ENCODE results near the gene ENDOU. TPM values are rescaled to one million over a fixed set of nuclear protein-coding genes. Genes with fewer than 3 reads are reported as not detected.

The ENDOU gene
- total RNA-seq, 1 donor from 2014 or later: not detected

DNA sequence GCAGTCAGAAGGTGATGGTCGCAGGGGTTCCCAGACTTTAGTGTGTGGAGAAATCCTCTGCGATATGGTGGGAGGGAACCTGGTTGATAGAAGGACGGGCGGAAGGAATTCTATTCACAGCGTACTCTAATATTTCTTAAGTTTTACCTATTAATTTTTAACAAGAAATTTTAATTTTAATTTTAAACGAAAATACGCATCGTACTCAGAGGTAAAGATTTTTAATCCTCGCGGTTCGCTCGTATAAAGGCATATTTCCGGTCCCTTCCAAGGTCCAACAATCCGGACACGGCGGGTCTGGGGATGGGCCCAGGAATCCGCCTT lies 47.4 kb upstream of the ENDOU start:
- no peak overlapping the region for H3K27ac Mint-ChIP-seq (ENCODE audit: unreplicated experiment)
- H3K27me3 Mint-ChIP-seq (ENCODE audit: low read depth): peaks cover 13% of the 10 kb centered on the region
- H3K4me3 Mint-ChIP-seq: no peak overlapping the region

GRCh38 chr12:47772094-47772660 lies 46.9 kb upstream of the ENDOU start:
- DNase-seq (ENCODE audit: low read depth, low spot score): no peak
- Mint-ChIP-seq H3K4me1 (peaks cover 33% of the 10 kb centered on the region), H3K27me3 (ENCODE audit: low read depth) (peaks cover 16% of the 10 kb centered on the region), H3K36me3 (ENCODE audit: low read depth) (no peaks in the 10 kb centered on the region), H3K4me3 (no peak overlapping the region), H3K27ac (ENCODE audit: unreplicated experiment) (no peak overlapping the region), H3K9me3 (no peaks in the 10 kb centered on the region)
- no peak for TF ChIP-seq CTCF (conservative IDR thresholded peaks at IDR 0.05)

More for the DNA sequence above, 47.4 kb upstream of the ENDOU start:
- TF ChIP-seq CTCF (conservative IDR thresholded peaks at IDR 0.05): no peak
- no peaks in the 10 kb centered on the region for H3K36me3 Mint-ChIP-seq (ENCODE audit: low read depth)
- no peaks in the 10 kb centered on the region for H3K9me3 Mint-ChIP-seq
- H3K4me1 Mint-ChIP-seq: peaks cover 37% of the 10 kb centered on the region
- DNase-seq (ENCODE audit: low read depth, low spot score): no peak

DNA sequence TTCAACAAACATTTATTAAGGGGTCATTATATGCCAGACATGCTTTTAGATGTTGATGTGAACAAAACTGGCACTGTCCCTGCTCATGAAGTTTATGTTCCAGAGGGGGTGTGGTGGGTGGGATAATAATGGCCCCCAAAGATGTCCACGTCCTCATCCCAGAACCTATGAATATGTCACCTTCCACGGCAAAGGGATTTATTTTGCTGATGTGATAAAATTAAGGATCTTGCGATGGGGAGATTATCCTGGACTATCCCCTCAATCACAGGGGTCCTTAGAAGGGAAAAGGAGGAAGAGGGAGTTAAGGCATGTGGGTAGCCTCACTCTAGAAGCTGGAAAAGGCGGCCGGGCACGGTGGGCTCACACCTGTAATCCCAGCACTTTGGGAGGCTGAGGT lies 46.0 kb upstream of the ENDOU start:
- Mint-ChIP-seq H3K4me1 (peaks cover 27% of the 10 kb centered on the region), H3K36me3 (ENCODE audit: low read depth) (no peaks in the 10 kb centered on the region), H3K27me3 (ENCODE audit: low read depth) (peaks cover 16% of the 10 kb centered on the region), H3K27ac (ENCODE audit: unreplicated experiment) (no peak overlapping the region), H3K9me3 (no peaks in the 10 kb centered on the region), H3K4me3 (no peak overlapping the region)
- DNase-seq (ENCODE audit: low read depth, low spot score): no peak
- TF ChIP-seq CTCF (conservative IDR thresholded peaks at IDR 0.05): no peak

DNA sequence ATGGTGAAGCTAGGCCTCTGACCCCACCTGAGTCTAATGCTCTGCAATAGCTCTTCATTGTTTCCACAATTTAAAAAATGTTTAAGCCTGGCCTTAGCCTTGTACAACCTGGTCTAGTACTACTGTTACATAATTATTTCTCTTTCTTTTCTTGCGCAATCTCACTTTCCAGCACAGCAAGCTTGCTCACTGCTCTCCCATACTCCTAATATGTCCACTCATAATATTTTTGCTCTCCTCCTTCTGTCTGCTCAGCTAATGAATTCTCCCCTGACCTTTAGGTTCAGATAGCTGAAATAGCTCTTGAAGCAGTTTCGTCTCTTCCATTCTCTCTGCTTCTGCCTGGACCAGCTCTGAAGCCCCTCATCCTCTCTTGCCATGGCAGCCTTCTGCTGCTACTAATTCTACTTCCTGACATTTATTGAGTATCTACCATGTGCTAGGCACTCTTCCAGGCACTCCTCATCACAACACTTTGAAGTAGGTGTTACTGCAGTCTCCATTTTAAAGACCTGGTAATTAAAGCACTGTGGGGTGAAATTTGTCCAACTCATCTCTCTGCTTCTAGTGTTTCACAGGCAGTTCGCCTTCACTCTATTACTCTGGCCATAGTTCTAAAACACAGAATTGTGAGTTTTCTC lies 44.9 kb upstream of the ENDOU start:
- Mint-ChIP-seq H3K4me3 (no peak overlapping the region), H3K27me3 (ENCODE audit: low read depth) (peaks cover 13% of the 10 kb centered on the region), H3K27ac (ENCODE audit: unreplicated experiment) (no peak overlapping the region), H3K4me1 (peaks cover 23% of the 10 kb centered on the region), H3K36me3 (ENCODE audit: low read depth) (no peaks in the 10 kb centered on the region), H3K9me3 (no peaks in the 10 kb centered on the region)
- TF ChIP-seq CTCF (conservative IDR thresholded peaks at IDR 0.05): no peak
- DNase-seq (ENCODE audit: low read depth, low spot score): no peak

DNA sequence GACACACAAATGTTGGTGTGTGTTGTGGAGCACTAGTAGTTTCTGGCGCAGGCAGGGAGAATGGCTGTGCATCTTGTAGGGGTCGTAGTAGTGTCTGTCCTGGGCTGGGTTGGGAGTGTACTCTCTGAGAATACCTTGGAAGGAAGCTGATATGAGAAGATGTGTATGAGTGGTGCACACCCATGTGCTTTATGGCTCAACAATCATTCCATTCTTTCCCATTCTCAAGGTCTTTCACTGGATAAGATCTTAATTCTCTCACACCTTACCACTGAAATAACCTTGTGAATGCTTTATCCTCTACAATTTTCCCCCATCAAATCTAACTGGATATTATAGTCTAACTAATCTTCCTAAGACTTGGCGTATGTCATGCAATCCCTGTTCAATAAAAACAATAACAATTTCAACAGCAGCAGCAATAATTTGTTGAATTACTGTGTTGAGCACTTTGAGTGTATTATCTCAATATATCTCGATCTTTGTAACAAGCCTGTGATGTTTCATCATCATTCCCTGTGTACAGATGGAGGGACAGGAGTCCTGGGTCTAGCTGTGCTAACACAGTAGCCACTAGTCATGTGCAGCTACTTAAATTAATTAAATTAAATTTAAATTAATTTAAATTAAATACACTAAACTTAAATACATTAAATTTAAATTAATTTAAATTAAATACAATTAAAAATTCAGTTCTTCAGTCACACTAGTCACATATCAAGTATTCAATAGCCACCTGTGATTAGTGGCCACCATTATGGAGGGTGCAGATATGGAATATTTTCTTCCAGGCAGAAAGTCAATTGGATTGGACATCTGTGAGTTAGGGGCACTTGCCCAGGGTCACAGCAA lies 44.2 kb upstream of the ENDOU start:
- Mint-ChIP-seq H3K27ac (ENCODE audit: unreplicated experiment) (no peak overlapping the region), H3K4me3 (no peak overlapping the region), H3K36me3 (ENCODE audit: low read depth) (no peaks in the 10 kb centered on the region), H3K9me3 (no peaks in the 10 kb centered on the region), H3K4me1 (peaks cover 15% of the 10 kb centered on the region), H3K27me3 (ENCODE audit: low read depth) (peaks cover 11% of the 10 kb centered on the region)
- no peak for DNase-seq (ENCODE audit: low read depth, low spot score)
- TF ChIP-seq CTCF (conservative IDR thresholded peaks at IDR 0.05): no peak
